ENCODE measurements around the gene FBLN5.

The FBLN5 gene

DNA sequence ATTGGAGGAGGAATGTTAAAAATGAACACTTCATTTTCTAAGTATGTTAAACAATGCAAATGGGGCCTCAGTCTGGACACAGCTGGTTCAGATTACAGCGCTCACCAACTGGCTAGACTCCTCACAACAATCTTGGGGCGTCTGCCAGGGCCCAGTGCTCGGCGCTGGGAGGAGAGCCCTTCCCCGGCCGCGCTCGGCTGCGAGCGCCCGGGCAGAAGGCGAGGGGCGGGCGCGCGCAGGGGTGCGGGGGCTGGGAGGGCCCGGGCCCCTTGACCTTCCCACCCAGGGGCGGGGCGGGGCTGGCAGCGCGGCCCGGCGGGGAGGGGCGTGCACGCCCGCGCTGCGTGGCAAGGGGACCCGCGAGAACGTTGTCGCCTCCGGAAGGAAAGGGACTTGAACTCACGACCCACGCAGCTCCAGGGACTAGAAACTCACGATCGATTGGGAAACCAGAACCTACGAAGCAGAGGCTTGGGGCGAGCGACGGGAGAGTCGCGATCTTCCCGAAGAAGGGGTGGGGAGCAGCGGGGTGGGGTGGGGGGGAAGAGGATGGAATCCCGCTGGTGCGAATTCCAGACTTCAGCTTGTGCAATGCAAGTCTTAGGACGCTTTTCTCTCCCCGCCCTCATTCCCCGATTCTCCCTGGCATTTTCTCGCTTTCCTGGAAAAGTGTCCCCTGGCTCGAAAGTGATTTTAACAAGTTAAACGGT, at the start of gene FBLN5:
Gene FBLN5 (minus strand): TSS at position 220 of the 710 bp plus-strand sequence. CDS start 465 bp downstream, outside the sequence.
- Histone ChIP-seq H3K4me1 (ENCODE audit: control insufficient read depth, insufficient read depth, low read length) (peaks cover 2% of the 10 kb centered on the region), H3K36me3 (ENCODE audit: control insufficient read depth, insufficient read depth, low read length) (no peaks in the 10 kb centered on the region), H3K4me3 (ENCODE audit: low read depth, low read length) (peak within 1 kb of the TSS; percentile 50), H3K9me3 (ENCODE audit: control insufficient read depth, insufficient read depth, low read length) (no peaks in the 10 kb centered on the region), H3K9ac (ENCODE audit: low read depth, low read length) (peak within 1 kb of the TSS; percentile 54), H3K27me3 (ENCODE audit: control insufficient read depth, insufficient read depth, low read length) (peaks cover 38% of the 10 kb centered on the region)

- Histone ChIP-seq H3K27me3 (ENCODE audit: control insufficient read depth, insufficient read depth, low read length) (no peaks in the 10 kb centered on the region), H3K4me1 (ENCODE audit: control insufficient read depth, insufficient read depth, low read length) (no peaks in the 10 kb centered on the region), H3K4me3 (ENCODE audit: low read depth, low read length) (no peak overlapping the region), H3K36me3 (ENCODE audit: control insufficient read depth, insufficient read depth, low read length) (no peaks in the 10 kb centered on the region), H3K9me3 (ENCODE audit: control insufficient read depth, insufficient read depth, low read length) (no peaks in the 10 kb centered on the region), H3K9ac (ENCODE audit: low read depth, low read length) (no peak overlapping the region)
Measured at GRCh38 chr14:91996948-91997371, 49.5 kb upstream of the FBLN5 start.

DNA sequence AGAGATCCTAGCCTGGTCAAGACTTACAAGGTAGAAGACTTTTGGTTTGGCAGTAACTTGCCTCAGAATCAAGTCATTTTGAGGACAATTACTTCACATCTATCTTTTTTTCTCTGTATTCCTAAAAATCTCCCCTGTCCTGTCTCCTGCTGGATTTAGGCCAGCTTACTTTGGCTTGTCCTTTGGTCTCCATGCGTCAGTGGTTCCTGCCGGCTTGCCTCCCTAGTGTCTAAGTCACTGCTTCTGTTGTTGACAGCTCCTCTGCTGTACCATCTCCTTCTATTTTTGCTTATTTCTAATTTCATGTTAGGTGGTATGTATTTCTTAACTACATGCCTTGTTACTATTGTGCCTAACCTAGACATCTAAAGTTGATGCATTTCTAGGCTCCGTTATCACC, 39.7 kb upstream of the FBLN5 start:
- no peak overlapping the region for H3K4me3 ChIP-seq (ENCODE audit: low read depth, low read length)
- no peaks in the 10 kb centered on the region for H3K36me3 ChIP-seq (ENCODE audit: control insufficient read depth, insufficient read depth, low read length)
- no peaks in the 10 kb centered on the region for H3K27me3 ChIP-seq (ENCODE audit: control insufficient read depth, insufficient read depth, low read length)
- no peaks in the 10 kb centered on the region for H3K4me1 ChIP-seq (ENCODE audit: control insufficient read depth, insufficient read depth, low read length)
- no peak overlapping the region for H3K9ac ChIP-seq (ENCODE audit: low read depth, low read length)
- no peaks in the 10 kb centered on the region for H3K9me3 ChIP-seq (ENCODE audit: control insufficient read depth, insufficient read depth, low read length)

DNA sequence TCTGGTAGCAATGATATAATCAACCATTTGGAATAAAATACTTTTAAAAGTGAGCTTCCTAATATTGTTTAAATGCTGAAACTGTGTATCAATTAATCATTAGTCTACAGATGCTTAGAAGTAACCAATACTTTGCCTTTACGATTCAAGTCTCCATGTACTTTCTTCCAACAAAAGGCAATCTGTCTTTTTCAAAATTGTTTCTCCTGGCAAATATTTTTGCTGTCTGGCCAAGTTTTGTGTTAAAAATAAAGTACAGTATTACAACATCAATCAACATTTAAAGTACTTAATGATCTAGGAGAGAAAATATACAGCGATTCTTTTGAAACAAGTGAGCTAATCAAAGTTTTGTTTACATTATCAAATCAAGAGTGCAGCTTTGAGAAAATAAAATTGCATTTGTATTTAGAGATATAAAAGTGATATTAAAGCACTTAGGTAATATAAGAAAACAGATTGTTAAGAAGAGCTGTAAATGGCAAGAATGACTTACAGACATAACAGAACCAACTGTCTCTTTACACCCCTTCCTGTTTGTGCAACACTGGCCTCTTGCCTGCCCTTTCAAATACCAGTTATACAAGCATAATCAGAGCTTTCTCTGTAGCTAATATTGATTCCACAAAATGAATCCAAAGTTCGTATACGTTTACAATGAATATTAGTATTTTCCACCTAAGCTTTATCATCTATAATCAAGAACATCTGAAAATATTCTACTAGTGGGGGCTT, 38.2 kb upstream of the FBLN5 start:
- H3K4me1 ChIP-seq (ENCODE audit: control insufficient read depth, insufficient read depth, low read length): no peaks in the 10 kb centered on the region
- no peaks in the 10 kb centered on the region for H3K27me3 ChIP-seq (ENCODE audit: control insufficient read depth, insufficient read depth, low read length)
- H3K4me3 ChIP-seq (ENCODE audit: low read depth, low read length): no peak overlapping the region
- H3K36me3 ChIP-seq (ENCODE audit: control insufficient read depth, insufficient read depth, low read length): no peaks in the 10 kb centered on the region
- H3K9me3 ChIP-seq (ENCODE audit: control insufficient read depth, insufficient read depth, low read length): no peaks in the 10 kb centered on the region
- no peak overlapping the region for H3K9ac ChIP-seq (ENCODE audit: low read depth, low read length)

DNA sequence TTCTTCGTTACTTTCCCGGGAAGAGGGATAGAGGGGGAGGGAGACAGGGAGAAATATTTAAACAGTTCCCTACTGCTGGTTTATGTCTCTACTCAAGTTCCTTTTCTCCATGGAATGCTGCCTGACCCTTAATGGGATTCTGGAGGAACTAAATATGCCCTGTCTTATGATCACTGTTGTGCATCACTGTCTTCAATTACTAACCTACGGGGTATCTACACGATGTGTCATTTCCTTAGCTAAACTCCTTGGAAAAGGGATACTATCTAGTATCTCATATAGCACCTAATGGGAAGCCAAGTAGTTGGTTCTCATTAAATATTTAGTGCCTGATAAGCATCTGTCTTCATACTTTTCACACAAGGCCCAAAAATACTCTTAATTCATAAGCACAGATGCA, 37.5 kb upstream of the FBLN5 start:
- no peaks in the 10 kb centered on the region for H3K27me3 ChIP-seq (ENCODE audit: control insufficient read depth, insufficient read depth, low read length)
- H3K9ac ChIP-seq (ENCODE audit: low read depth, low read length): no peak overlapping the region
- H3K9me3 ChIP-seq (ENCODE audit: control insufficient read depth, insufficient read depth, low read length): no peaks in the 10 kb centered on the region
- no peaks in the 10 kb centered on the region for H3K36me3 ChIP-seq (ENCODE audit: control insufficient read depth, insufficient read depth, low read length)
- no peak overlapping the region for H3K4me3 ChIP-seq (ENCODE audit: low read depth, low read length)
- no peaks in the 10 kb centered on the region for H3K4me1 ChIP-seq (ENCODE audit: control insufficient read depth, insufficient read depth, low read length)

DNA sequence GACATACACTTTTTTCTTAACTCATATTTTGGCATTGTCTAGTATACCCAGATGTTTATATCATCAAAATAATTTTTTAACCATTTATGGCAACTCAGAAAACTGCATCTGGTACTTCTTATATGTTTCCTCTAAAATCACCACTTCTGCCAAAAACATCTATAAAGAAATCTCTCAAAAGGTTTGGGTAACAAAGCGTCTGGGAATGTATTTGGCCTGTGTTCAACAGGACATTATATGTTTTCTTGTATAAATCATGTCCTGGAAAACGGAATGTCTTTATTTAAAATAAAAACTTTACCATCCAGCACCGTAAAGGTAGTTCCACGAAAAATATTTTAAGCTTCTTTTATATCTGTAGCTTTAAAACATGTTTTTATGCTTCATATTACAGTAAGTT, 36.1 kb upstream of the FBLN5 start:
- Histone ChIP-seq H3K9ac (ENCODE audit: low read depth, low read length) (no peak overlapping the region), H3K4me1 (ENCODE audit: control insufficient read depth, insufficient read depth, low read length) (no peaks in the 10 kb centered on the region), H3K36me3 (ENCODE audit: control insufficient read depth, insufficient read depth, low read length) (no peaks in the 10 kb centered on the region), H3K4me3 (ENCODE audit: low read depth, low read length) (no peak overlapping the region), H3K27me3 (ENCODE audit: control insufficient read depth, insufficient read depth, low read length) (no peaks in the 10 kb centered on the region), H3K9me3 (ENCODE audit: control insufficient read depth, insufficient read depth, low read length) (no peaks in the 10 kb centered on the region)

DNA sequence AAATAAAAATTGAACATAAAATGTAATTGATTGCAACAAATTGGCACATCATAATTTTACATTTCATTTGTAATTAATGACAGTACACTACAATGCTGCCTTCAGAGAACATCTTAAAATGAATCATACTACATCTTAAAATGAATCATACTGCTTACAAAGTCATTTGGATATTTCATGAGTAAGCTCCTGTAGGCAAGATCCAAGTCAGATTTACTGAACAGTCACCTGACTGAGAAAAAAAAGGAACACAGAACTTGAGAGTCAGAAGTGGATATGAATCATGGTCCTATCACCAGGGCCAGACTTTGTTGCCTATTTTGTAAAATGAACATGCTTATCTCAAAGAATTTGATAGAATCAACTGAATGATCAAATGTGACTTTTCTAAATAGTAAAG, 32.7 kb upstream of the FBLN5 start:
- Histone ChIP-seq H3K9me3 (ENCODE audit: control insufficient read depth, insufficient read depth, low read length) (no peaks in the 10 kb centered on the region), H3K9ac (ENCODE audit: low read depth, low read length) (no peak overlapping the region)

GRCh38 chr14:91977884-91978283, 30.4 kb upstream of the FBLN5 start:
- Histone ChIP-seq H3K27me3 (ENCODE audit: control insufficient read depth, insufficient read depth, low read length) (no peaks in the 10 kb centered on the region), H3K36me3 (ENCODE audit: control insufficient read depth, insufficient read depth, low read length) (peaks cover 3% of the 10 kb centered on the region), H3K4me1 (ENCODE audit: control insufficient read depth, insufficient read depth, low read length) (no peaks in the 10 kb centered on the region)

More for the DNA sequence above, 32.7 kb upstream of the FBLN5 start:
- Histone ChIP-seq H3K4me1 (ENCODE audit: control insufficient read depth, insufficient read depth, low read length) (no peaks in the 10 kb centered on the region), H3K4me3 (ENCODE audit: low read depth, low read length) (no peak overlapping the region), H3K36me3 (ENCODE audit: control insufficient read depth, insufficient read depth, low read length) (no peaks in the 10 kb centered on the region), H3K27me3 (ENCODE audit: control insufficient read depth, insufficient read depth, low read length) (no peaks in the 10 kb centered on the region)

GRCh38 chr14:91975763-91976162, 28.3 kb upstream of the FBLN5 start:
- H3K4me3 ChIP-seq (ENCODE audit: low read depth, low read length): no peak overlapping the region
- peaks cover 3% of the 10 kb centered on the region for H3K36me3 ChIP-seq (ENCODE audit: control insufficient read depth, insufficient read depth, low read length)

More at GRCh38 chr14:91977884-91978283, 30.4 kb upstream of the FBLN5 start:
- Histone ChIP-seq H3K9ac (ENCODE audit: low read depth, low read length) (no peak overlapping the region), H3K4me3 (ENCODE audit: low read depth, low read length) (no peak overlapping the region), H3K9me3 (ENCODE audit: control insufficient read depth, insufficient read depth, low read length) (no peaks in the 10 kb centered on the region)

DNA sequence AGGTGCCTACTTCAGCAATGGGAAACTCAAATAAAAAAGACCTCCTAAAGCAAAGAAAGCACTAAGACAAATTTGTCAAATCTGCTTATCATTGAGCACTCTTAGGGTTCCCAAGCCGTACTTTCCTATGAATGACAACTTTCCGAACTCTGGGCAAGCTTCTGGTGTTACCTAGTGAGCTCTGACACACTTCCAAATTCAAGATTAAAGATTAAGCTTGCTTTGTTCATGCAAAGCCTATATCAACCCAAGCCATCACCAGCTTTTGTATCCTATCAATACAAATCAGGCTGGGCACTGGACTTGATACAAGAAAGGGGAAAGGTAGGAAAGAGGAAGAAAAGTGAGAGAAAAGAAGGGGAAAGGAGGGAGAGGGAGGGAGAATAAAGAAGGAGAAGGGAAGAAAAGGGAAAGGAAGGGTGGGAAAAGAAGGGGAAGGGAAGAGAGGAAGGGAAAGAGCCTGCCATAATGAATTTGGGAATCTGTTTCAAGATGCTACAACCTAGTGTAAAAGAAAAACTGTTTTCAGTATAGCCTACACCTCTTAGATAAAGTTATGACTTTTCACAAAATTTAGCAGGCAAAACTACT, 23.8 kb upstream of the FBLN5 start:
- H3K4me1 ChIP-seq (ENCODE audit: control insufficient read depth, insufficient read depth, low read length): no peaks in the 10 kb centered on the region
- no peaks in the 10 kb centered on the region for H3K9me3 ChIP-seq (ENCODE audit: control insufficient read depth, insufficient read depth, low read length)
- no peak overlapping the region for H3K4me3 ChIP-seq (ENCODE audit: low read depth, low read length)
- peaks cover 7% of the 10 kb centered on the region for H3K36me3 ChIP-seq (ENCODE audit: control insufficient read depth, insufficient read depth, low read length)
- no peak overlapping the region for H3K9ac ChIP-seq (ENCODE audit: low read depth, low read length)
- H3K27me3 ChIP-seq (ENCODE audit: control insufficient read depth, insufficient read depth, low read length): no peaks in the 10 kb centered on the region

More at GRCh38 chr14:91975763-91976162, 28.3 kb upstream of the FBLN5 start:
- H3K9ac ChIP-seq (ENCODE audit: low read depth, low read length): no peak overlapping the region
- no peaks in the 10 kb centered on the region for H3K27me3 ChIP-seq (ENCODE audit: control insufficient read depth, insufficient read depth, low read length)
- no peaks in the 10 kb centered on the region for H3K4me1 ChIP-seq (ENCODE audit: control insufficient read depth, insufficient read depth, low read length)
- no peaks in the 10 kb centered on the region for H3K9me3 ChIP-seq (ENCODE audit: control insufficient read depth, insufficient read depth, low read length)

DNA sequence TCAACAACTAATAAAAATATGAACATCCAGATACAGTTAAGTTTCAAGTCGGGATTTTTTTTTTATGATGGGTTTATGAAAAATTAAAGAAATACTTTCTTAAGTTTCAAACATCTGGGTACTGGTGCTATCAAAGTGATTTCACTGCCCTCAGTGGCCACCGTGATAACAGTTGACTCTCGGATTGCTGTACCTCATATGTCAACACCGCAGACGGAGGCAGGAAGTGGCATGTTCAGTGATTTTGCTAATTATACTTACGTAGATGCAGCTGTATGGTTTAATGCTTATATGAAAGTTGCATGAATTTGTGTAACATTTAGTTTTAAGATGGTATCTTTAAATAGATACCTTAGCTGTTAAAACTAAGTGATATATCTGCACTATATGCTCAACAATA, 20.8 kb upstream of the FBLN5 start:
- no peaks in the 10 kb centered on the region for H3K9me3 ChIP-seq (ENCODE audit: control insufficient read depth, insufficient read depth, low read length)
- H3K27me3 ChIP-seq (ENCODE audit: control insufficient read depth, insufficient read depth, low read length): no peaks in the 10 kb centered on the region
- peaks cover 4% of the 10 kb centered on the region for H3K36me3 ChIP-seq (ENCODE audit: control insufficient read depth, insufficient read depth, low read length)
- no peak overlapping the region for H3K4me3 ChIP-seq (ENCODE audit: low read depth, low read length)
- no peak overlapping the region for H3K9ac ChIP-seq (ENCODE audit: low read depth, low read length)
- H3K4me1 ChIP-seq (ENCODE audit: control insufficient read depth, insufficient read depth, low read length): peaks cover 5% of the 10 kb centered on the region

DNA sequence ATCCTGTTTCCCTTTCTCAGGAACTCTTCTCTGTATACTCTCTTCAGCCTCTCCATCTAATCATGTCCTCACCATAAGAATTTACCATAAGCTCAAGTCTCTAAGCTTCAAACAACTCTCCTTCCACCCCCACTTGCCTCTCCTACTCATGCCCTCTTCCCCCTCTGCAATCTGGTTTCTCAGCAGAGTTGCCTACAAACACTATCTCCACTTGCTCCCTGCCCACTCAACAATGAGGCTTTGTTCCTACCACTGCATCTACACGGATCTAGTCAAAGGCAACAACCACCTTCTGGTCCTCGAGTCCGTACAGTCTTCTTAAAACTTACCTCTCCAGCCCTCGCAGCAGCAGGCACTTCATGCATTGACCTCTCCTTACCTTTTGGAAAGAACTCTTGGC, 17.2 kb upstream of the FBLN5 start:
- Histone ChIP-seq H3K4me1 (ENCODE audit: control insufficient read depth, insufficient read depth, low read length) (peaks cover 5% of the 10 kb centered on the region), H3K9me3 (ENCODE audit: control insufficient read depth, insufficient read depth, low read length) (no peaks in the 10 kb centered on the region)

More for the DNA sequence above, 17.2 kb upstream of the FBLN5 start:
- peaks cover 4% of the 10 kb centered on the region for H3K36me3 ChIP-seq (ENCODE audit: control insufficient read depth, insufficient read depth, low read length)
- H3K4me3 ChIP-seq (ENCODE audit: low read depth, low read length): no peak overlapping the region
- H3K27me3 ChIP-seq (ENCODE audit: control insufficient read depth, insufficient read depth, low read length): no peaks in the 10 kb centered on the region
- H3K9ac ChIP-seq (ENCODE audit: low read depth, low read length): no peak overlapping the region
